Thymus (tissue), 11 donors: ENCODE measurements around the gene CARMIL1. TPM values are rescaled to one million over a fixed set of nuclear protein-coding genes. Genes with fewer than 3 reads are reported as not detected.

Experiments used
- DNase-seq, 9 donors: peaks; one replicate each; pipeline ENCODE4 v3.0.0-alpha.2; 2013; ENCODE audit warnings: low spot score in 9 of 9, low read depth in 6 of 9, missing footprints in 1 of 9
- H3K27ac ChIP-seq, 2 donors: one replicate each; pipeline ENCODE4 v1.5.1; 2013; ENCODE audit warnings: control low read depth in 1 of 2, low read depth in 1 of 2, low read length in 1 of 2, mild to moderate bottlenecking in 1 of 2, moderate library complexity in 1 of 2
- H3K27me3 ChIP-seq, 2 donors: one replicate each; pipeline ENCODE4 v1.5.1; 2013; ENCODE audit warnings: low read length in 1 of 2; ENCODE audit not compliant: control insufficient read depth in 2 of 2, insufficient read depth in 1 of 2
- H3K36me3 ChIP-seq, 2 donors: one replicate each; pipeline ENCODE4 v1.5.1; 2013; ENCODE audit warnings: low read length in 1 of 2, mild to moderate bottlenecking in 1 of 2, moderate library complexity in 1 of 2; ENCODE audit not compliant: control insufficient read depth in 2 of 2, insufficient read depth in 2 of 2
- H3K4me1 ChIP-seq, 2 donors: one replicate each; pipeline ENCODE4 v1.5.1; 2013; ENCODE audit warnings: low read length in 2 of 2; ENCODE audit not compliant: control insufficient read depth in 2 of 2, insufficient read depth in 2 of 2
- H3K4me3 ChIP-seq, 2 donors: one replicate each; pipeline ENCODE4 v1.5.1; 2013; ENCODE audit warnings: low read length in 2 of 2, control low read depth in 1 of 2, mild to moderate bottlenecking in 1 of 2
- H3K9me3 ChIP-seq, 2 donors: one replicate each; pipeline ENCODE4 v1.5.1; 2013; ENCODE audit warnings: low read length in 1 of 2, mild to moderate bottlenecking in 1 of 2; ENCODE audit not compliant: control insufficient read depth in 2 of 2, insufficient read depth in 1 of 2
- WGBS: extraction: QIAGEN DNeasy Blood & Tissue Kit; methylation state at CpG from one replicate; pipeline ENCODE4 v1.1.7; 2013; 5-methylcytosine and 5-hydroxymethylcytosine counted together
- polyA plus RNA-seq: library from polyadenylated mRNA; stranded (reverse); fragments of 200-250 nt; gene quantifications from one replicate; pipeline ENCODE4 v1.2.3, GENCODE V29; 2013
- total RNA-seq: library from RNA; stranded (reverse); fragments of 120-200 nt; gene quantifications from one replicate; pipeline ENCODE4 v1.2.4, GENCODE V29; 2013
- donor health status: healthy.

The CARMIL1 gene
- total and polyA plus RNA-seq, 2 donors = 17.4 to 29.9 TPM

DNA sequence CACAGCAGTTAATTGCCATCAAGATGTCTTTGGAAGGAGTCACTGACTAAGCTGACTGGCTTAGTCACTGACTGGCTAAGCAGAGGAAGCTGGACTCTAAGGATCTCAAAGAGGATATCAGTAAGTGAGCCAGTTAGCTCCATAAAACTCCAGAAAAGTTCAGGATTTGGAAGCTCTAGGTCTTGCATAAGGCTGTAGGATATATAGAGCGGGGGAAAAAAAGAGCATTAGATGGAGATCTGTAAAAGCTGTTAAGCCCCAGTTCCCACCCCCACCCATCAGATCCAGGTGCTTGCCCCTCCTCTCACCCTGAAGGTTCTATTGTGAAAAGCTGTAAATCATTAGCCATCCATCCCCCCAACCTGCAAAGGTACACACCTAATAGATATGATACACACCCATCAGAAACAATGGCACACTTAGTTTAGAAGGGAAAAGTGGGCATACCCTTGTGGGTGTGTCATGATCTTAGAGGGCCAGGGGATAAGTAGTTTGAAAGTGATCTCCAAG, 32.2 kb downstream of the CARMIL1 start:
- DNase-seq = no peak
- Histone ChIP-seq H3K36me3 (no peaks in the 10 kb centered on the region), H3K9me3 (no peaks in the 10 kb centered on the region), H3K4me1 (peaks cover 0 to 13% of the 10 kb centered on the region in 2 donors), H3K27ac (no peak overlapping the region), H3K27me3 (no peaks in the 10 kb centered on the region), H3K4me3 (no peak overlapping the region)
- 100% methylated on average over 1 of the region's 1 CpG for WGBS

DNA sequence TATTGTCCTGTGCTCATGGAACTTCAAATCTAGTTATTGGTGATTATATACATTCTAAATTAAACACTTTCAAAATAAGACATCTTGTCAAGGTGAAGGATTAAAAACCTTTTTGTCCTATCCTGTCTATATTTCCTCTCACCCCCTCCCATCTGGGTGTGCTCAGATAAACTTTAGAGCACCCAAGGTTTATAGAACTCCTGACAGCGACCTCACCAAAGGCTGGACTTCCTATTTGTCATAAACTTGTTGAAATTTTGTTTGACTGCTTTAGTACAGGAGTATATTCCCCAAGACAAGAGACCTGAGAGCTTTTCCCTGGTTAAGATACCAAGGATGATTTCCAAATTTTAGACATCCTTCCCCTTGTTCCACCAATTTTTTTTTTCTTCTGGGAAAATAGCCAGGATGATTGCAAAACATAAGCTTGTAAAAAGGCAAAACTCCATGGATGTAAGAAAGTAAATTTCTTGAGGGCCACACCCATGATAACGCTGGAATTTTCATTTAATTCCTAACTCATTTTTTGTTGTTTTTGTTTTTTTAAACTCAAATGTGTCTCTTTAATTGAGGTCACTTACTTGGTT, 33.0 kb downstream of the CARMIL1 start:
- WGBS = 72% methylated on average over 2 of the region's 2 CpGs
- Histone ChIP-seq H3K27ac (no peak overlapping the region), H3K4me3 (no peak overlapping the region), H3K36me3 (no peaks in the 10 kb centered on the region), H3K4me1 (peaks cover 0 to 13% of the 10 kb centered on the region in 2 donors), H3K9me3 (no peaks in the 10 kb centered on the region), H3K27me3 (no peaks in the 10 kb centered on the region)
- DNase-seq = no peak

DNA sequence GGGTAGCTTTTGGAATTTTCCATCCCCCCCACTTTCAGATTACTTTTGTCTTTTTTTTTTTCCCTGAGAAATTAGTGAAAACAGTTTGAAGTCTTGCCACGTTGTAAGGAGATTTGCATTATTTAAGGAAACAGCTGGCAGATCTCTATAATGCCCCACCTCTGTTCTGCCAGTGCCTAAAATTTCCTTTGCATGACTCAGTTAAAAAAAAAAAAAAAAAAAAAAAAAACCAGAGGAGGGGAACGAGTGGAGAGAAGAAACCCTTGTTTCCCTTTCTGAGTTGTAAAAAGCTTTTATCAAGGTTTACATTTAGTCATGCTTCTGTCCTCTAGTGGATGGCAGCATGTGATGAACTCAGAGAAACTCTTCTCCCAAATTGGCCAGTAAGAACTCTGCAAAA, 33.5 kb downstream of the CARMIL1 start:
- Histone ChIP-seq H3K9me3 (no peaks in the 10 kb centered on the region), H3K27me3 (no peaks in the 10 kb centered on the region), H3K4me1 (peaks cover 0 to 13% of the 10 kb centered on the region in 2 donors), H3K27ac (no peak overlapping the region), H3K4me3 (no peak overlapping the region), H3K36me3 (no peaks in the 10 kb centered on the region)
- no peak for DNase-seq
- WGBS = 4% methylated on average over 2 of the region's 2 CpGs

DNA sequence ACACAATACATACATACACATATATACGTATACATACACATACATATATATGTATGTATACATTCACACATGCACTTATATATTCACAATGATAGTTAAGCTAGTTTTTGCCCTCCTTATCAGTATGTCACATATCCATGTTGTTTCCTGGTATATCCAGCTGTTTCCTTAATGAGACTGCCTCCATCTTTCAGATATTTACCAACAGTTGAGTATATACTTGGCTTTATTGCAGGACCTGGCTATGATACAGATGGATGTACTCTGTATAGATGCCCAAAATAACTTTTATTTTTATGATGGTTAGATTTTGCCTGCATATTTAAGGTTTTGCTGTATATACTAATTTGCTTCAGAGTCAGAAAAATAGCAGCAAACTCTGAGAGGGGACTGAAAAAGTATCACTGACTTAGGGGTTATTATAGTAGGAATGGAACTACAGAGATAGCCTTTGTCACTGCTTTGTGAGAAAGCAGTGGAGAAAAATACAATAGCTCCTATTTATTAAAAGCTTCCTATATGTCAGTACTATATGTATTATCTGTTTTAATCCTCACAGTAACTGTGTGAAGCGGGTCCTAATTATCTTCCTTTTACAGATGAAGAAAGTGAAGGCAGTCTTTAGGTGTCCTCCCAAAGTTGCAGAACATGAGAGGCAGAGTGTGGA, 35.5 kb downstream of the CARMIL1 start:
- peaks cover 0 to 13% of the 10 kb centered on the region in 2 donors for H3K4me1 ChIP-seq
- no peak for DNase-seq
- H3K4me3 ChIP-seq = no peak overlapping the region
- WGBS = 98% methylated on average over 2 of the region's 2 CpGs
- H3K36me3 ChIP-seq = no peaks in the 10 kb centered on the region
- no peak overlapping the region for H3K27ac ChIP-seq
- H3K27me3 ChIP-seq = no peaks in the 10 kb centered on the region
- H3K9me3 ChIP-seq = no peaks in the 10 kb centered on the region

DNA sequence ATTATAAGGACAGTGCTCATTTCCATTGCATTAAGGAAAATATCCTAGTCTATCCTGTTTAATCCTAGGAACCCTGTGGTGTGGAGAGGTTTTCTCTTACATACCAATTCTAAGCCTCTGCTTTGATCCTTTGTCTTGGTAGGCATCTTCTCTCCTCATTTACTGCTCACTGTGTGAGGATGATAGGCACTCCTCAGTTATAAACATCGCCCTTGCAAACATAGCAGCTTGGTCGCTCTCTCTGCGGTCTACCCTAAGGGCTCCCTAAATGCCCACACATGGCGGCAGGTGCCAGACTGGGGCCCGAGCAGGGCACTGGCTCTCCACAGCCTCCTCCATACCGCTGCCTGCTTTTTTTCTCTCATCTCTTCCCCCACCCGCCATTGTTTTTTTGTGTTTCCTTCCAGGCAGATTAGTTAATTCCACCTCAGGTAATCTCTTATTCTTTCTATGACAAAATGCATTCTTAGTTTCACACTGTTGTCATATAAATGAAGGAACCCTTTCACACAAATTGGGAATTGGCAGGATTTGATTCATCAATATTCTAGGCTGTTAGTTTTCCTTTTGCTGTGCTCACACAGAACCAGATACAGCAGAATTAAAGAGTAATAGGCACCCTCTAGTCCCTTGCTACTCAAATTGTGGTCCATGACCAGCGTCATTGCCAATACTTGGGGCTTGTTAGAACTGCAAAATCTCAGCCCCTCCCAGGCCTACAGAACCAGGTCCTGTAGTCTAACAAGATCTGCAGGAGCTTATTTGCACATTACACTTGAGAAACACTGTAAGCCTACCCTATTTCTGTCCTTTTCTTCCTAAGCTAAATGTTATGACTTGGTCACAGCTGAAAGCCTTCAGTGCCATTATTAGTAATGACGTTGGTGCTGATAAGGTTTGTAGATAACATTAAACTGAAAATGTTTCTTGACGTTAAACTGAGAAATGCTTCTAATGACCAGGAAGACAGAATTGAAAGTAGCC, 36.3 kb downstream of the CARMIL1 start:
- H3K27ac ChIP-seq = no peak overlapping the region
- H3K27me3 ChIP-seq = no peaks in the 10 kb centered on the region
- H3K9me3 ChIP-seq = no peaks in the 10 kb centered on the region
- peaks cover 0 to 13% of the 10 kb centered on the region in 2 donors for H3K4me1 ChIP-seq
- H3K4me3 ChIP-seq = no peak overlapping the region
- no peaks in the 10 kb centered on the region for H3K36me3 ChIP-seq
- no peak for DNase-seq
- WGBS = 97% methylated on average over 10 of the region's 10 CpGs

DNA sequence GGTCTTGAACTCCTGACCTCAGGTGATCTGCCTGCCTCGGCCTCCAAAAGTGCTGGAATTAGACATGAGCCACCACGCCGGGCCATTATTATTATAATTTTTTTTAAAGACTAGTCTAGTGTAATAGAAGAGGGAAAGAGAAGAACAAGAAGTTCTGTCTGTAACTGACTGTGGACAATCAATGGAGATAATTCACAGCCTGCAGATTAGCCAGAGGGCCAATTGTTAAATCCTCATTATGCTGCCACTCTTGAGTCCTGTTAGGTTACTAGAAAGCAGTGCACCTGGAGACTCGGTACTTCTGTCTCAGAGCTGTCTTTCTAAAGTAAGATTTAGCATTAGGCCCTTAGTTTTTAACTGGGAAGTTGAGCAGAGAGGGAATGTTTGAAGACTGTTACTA, 37.5 kb downstream of the CARMIL1 start:
- peaks cover 0 to 8% of the 10 kb centered on the region in 2 donors for H3K4me1 ChIP-seq
- no peaks in the 10 kb centered on the region for H3K36me3 ChIP-seq
- no peak for DNase-seq
- H3K27me3 ChIP-seq = no peaks in the 10 kb centered on the region
- 97% methylated on average over 4 of the region's 4 CpGs for WGBS
- no peak overlapping the region for H3K27ac ChIP-seq
- no peak overlapping the region for H3K4me3 ChIP-seq
- H3K9me3 ChIP-seq = no peaks in the 10 kb centered on the region

DNA sequence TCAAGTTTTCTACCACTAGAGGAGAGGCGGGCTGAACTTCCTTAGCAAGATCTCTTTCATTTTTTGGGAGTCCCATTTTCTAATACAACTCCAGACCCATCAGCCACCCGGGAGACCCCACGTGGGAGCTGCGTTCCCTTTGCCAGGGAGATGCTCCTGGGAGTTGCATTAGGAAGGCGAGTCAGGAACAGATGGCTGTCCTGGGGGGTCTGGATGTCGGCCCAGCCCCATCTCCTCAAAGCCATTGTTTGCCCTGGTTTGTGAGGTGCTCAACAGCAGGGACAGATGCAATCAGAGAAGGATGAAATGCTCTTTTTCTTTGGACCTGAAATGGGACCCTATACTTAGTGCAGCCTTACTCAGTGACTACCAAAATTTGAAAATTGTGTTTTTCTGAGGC, 39.4 kb downstream of the CARMIL1 start:
- 96% methylated on average over 6 of the region's 6 CpGs for WGBS
- no peaks in the 10 kb centered on the region for H3K9me3 ChIP-seq
- H3K27ac ChIP-seq = no peak overlapping the region
- no peak for DNase-seq
- no peaks in the 10 kb centered on the region for H3K27me3 ChIP-seq
- H3K4me1 ChIP-seq = no peaks in the 10 kb centered on the region
- H3K36me3 ChIP-seq = no peaks in the 10 kb centered on the region
- H3K4me3 ChIP-seq = no peak overlapping the region

DNA sequence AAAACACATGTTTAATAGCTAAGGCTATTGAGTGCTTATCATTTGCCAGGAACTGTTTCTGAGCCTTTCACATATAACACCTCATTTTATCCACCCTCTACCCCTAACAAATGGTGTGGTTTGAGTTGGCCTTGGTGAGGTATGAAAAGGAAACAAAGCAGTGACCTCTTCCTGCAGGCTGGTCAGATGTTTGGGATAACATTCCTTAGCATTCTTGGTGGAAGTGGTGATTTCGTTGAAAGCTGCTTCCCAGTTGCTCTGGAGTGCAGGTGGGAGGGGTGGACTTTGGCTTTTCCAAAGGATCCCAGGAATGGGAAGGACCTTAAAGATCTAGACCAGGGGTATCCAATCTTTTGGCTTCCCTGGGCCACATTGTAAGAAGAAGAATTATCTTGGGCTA, 41.3 kb downstream of the CARMIL1 start:
- WGBS = 41% methylated on average over 1 of the region's 1 CpG
- no peak overlapping the region for H3K27ac ChIP-seq
- H3K4me1 ChIP-seq = no peaks in the 10 kb centered on the region
- H3K9me3 ChIP-seq = no peaks in the 10 kb centered on the region
- H3K36me3 ChIP-seq = no peaks in the 10 kb centered on the region
- no peak overlapping the region for H3K4me3 ChIP-seq
- no peaks in the 10 kb centered on the region for H3K27me3 ChIP-seq
- no peak for DNase-seq

DNA sequence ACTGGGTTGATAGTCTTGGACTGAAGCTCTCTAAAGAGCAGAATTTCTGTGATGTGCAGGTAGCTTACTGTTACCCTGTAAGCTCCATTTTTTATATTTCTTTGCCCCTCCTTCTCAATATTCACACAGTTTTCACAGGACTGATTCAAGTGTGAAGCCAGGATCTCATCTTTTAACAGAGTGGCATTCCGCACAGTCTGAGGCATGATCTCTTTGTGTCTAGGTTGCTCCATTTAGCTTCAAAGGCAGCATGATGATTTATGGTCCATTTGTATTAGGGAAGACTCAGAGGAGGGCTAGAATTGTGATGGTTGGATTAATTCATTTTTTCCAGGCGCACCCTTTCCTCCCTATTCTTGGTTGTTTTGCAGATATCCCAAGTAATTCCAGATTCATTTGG, 43.5 kb downstream of the CARMIL1 start:
- H3K27me3 ChIP-seq = no peaks in the 10 kb centered on the region
- H3K4me3 ChIP-seq = no peak overlapping the region
- no peak overlapping the region for H3K27ac ChIP-seq

More for the DNA sequence above, 43.5 kb downstream of the CARMIL1 start:
- H3K4me1 ChIP-seq = no peaks in the 10 kb centered on the region
- DNase-seq = no peak
- H3K9me3 ChIP-seq = no peaks in the 10 kb centered on the region
- WGBS = 98% methylated on average over 2 of the region's 2 CpGs
- no peaks in the 10 kb centered on the region for H3K36me3 ChIP-seq
